Chondrocyte (in vitro differentiated cells): ENCODE measurements around the gene ADCY5. TPM values are rescaled to one million over a fixed set of nuclear protein-coding genes. Genes with fewer than 3 reads are reported as not detected.

ENCODE experiments used
- DNase-seq: peaks from one replicate; pipeline ENCODE4 v3.0.0; 2021; ENCODE audit warnings: mixed read lengths, low spot score
- H3K27ac Mint-ChIP-seq: one replicate; pipeline ENCODE4 v1.8.0; 2021; ENCODE audit warnings: mild to moderate bottlenecking, moderate library complexity, mixed read lengths; ENCODE audit not compliant: unreplicated experiment
- H3K27me3 Mint-ChIP-seq: 2 replicates; pipeline ENCODE4 v1.8.0; 2021; ENCODE audit warnings: low read depth, mixed read lengths
- H3K36me3 Mint-ChIP-seq: 2 replicates; pipeline ENCODE4 v1.8.0; 2021; ENCODE audit warnings: low read depth, mixed read lengths
- H3K4me1 Mint-ChIP-seq: 2 replicates; pipeline ENCODE4 v1.8.0; 2021; ENCODE audit warnings: low read depth, mild to moderate bottlenecking, mixed read lengths
- H3K4me3 Mint-ChIP-seq: one replicate; pipeline ENCODE4 v1.8.0; 2021; ENCODE audit warnings: mild to moderate bottlenecking, moderate library complexity, mixed read lengths; ENCODE audit not compliant: unreplicated experiment
- H3K9me3 Mint-ChIP-seq: 2 replicates; pipeline ENCODE4 v1.8.0; 2021; ENCODE audit warnings: low read depth, mixed read lengths
- total RNA-seq: library from RNA; stranded (reverse); gene quantifications from 3 replicates; pipeline ENCODE4 v1.2.1, GENCODE V29; 2021
- TF ChIP-seq, protein P1 (sequence below): fragments of 200-600 bp; sonication (generic); IDR thresholded peaks from 2 replicates; pipeline ENCODE4 v1.5.0; 2021; ENCODE audit warnings: antibody characterized with exemption, mild to moderate bottlenecking, moderate library complexity

The ADCY5 gene
- total RNA-seq, 1 donor from 2014 or later = 8.0 TPM

DNA sequence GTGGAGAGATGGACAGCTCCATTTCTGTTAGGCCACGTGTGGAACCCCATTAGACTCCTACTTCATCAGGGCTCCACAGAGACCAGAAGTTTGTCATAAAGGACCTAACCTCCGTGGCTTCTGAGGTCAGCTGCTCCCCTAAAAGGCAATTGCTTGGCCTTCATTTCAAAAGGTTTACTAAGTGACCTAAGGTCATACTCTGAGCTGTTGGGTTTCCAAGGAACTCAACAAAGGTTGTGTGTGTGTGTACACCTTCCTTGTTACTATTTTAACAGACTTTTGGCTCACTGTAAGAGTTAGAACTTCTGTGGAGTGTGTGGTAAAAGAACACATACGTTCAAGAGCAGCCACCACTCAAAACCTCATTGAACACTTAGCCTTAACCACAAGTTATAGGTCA, 173.2 kb downstream of the ADCY5 start:
- Mint-ChIP-seq H3K27me3 (no peaks in the 10 kb centered on the region), H3K36me3 (peaks cover 6% of the 10 kb centered on the region), H3K4me3 (no peak overlapping the region), H3K27ac (no peak overlapping the region), H3K9me3 (no peaks in the 10 kb centered on the region), H3K4me1 (peaks cover 12% of the 10 kb centered on the region)
- DNase-seq = no peak
- TF ChIP-seq, protein P1, sequence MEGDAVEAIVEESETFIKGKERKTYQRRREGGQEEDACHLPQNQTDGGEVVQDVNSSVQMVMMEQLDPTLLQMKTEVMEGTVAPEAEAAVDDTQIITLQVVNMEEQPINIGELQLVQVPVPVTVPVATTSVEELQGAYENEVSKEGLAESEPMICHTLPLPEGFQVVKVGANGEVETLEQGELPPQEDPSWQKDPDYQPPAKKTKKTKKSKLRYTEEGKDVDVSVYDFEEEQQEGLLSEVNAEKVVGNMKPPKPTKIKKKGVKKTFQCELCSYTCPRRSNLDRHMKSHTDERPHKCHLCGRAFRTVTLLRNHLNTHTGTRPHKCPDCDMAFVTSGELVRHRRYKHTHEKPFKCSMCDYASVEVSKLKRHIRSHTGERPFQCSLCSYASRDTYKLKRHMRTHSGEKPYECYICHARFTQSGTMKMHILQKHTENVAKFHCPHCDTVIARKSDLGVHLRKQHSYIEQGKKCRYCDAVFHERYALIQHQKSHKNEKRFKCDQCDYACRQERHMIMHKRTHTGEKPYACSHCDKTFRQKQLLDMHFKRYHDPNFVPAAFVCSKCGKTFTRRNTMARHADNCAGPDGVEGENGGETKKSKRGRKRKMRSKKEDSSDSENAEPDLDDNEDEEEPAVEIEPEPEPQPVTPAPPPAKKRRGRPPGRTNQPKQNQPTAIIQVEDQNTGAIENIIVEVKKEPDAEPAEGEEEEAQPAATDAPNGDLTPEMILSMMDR = no peak

DNA sequence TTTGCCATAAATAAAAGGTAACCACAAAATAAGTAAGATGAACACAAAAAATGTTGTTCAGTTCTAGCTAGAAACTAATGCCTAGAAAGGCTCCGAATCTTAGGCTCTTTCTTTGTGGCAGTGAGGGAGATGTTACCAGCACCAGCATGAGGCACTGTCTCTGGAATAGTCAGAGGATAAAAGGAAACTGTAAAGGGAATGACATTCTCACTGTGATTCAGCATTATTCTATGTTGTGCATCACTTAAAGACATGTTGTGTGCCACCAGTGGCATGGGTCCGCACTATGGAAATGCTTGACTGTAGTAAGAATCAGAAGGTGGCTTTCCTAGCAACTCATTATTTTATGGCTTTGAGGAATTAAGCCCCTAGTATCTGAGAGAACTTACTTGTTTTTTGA, 176.3 kb downstream of the ADCY5 start:
- Mint-ChIP-seq H3K27ac (peak overlapping the region; percentile 72), H3K9me3 (no peaks in the 10 kb centered on the region), H3K36me3 (peaks cover 5% of the 10 kb centered on the region), H3K4me3 (no peak overlapping the region), H3K4me1 (peaks cover 12% of the 10 kb centered on the region), H3K27me3 (no peaks in the 10 kb centered on the region)
- TF ChIP-seq, protein P1 = no peak
- DNase-seq = no peak

DNA sequence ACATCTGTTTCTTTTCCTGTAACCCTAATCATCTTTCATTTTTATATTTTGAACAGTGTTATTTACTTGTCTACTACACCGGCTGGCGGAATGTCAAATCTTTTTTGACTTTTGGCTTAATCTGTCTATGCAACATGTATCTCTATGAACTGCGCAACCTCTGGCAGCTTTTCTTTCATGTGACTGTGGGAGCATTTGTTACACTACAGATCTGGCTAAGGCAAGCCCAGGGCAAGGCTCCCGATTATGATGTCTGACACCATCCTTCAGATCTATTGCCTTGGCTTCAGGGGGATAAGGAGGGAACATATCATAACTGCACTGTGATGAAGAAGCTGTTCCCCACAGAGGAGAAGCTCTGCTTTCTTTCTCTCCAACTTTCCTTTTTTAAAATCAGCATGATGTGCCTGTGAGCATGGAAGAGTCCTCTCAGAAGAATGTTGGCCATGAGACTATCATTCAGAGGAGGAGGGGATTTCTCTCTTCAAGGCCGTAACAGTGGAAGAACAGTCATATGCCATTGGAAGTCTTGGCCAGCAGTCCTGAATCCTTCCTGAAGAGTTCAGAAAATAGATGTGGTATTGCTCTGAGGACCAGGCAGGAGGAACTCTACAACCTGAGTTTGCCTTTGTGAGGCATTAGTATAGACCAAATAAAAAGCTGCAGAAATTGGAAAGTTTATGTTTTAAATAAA, 177.3 kb downstream of the ADCY5 start:
- TF ChIP-seq, protein P1 = no peak
- no peak for DNase-seq
- peaks cover 8% of the 10 kb centered on the region for H3K36me3 Mint-ChIP-seq

DNA sequence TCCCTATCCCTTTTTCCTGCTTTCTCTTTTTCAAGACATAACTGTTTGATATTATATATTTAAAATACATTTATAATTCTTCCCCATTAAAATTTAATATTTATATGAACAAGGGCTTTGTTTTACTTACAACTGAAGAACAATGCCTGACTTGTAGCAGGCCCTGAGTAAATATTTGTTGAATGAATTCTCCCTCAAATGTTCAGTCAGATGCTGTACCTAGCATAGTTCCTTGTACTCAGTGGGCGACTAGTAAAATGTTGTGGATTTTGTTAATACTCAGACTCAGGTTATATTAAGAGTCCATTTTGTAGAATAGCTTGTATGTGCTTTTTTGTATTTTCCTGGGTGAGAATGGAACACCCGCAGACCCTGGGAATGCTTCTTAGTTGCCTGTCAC, 178.1 kb downstream of the ADCY5 start:
- Mint-ChIP-seq H3K4me3 (no peak overlapping the region), H3K27me3 (no peaks in the 10 kb centered on the region)

More for the DNA sequence above, 177.3 kb downstream of the ADCY5 start:
- H3K4me3 Mint-ChIP-seq = no peak overlapping the region
- no peak overlapping the region for H3K27ac Mint-ChIP-seq
- H3K9me3 Mint-ChIP-seq = peaks cover 8% of the 10 kb centered on the region
- H3K4me1 Mint-ChIP-seq = peaks cover 12% of the 10 kb centered on the region
- H3K27me3 Mint-ChIP-seq = no peaks in the 10 kb centered on the region

DNA sequence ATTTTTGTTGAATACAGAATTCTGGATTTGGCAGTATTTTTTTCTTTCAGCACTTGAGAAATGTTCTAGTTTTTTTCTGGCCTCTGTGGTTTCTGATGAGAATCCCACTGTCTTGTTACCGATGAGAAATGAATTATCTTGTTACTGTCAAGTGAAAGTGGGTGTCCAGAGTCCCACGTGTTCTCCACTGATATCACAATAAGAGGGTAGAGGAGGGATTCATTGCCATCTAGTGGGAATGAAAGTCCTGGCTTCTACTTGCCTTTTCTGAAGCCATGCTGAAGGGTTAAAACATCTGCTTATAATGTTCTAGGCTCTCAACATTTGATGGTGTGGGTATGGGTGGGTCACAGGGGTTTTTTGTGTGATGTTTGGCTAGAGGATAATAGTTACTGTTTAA, 181.1 kb downstream of the ADCY5 start:
- H3K27ac Mint-ChIP-seq = no peak overlapping the region
- no peak for DNase-seq
- peaks cover 22% of the 10 kb centered on the region for H3K36me3 Mint-ChIP-seq
- no peak overlapping the region for H3K4me3 Mint-ChIP-seq
- H3K9me3 Mint-ChIP-seq = peaks cover 20% of the 10 kb centered on the region
- no peaks in the 10 kb centered on the region for H3K27me3 Mint-ChIP-seq
- peaks cover 3% of the 10 kb centered on the region for H3K4me1 Mint-ChIP-seq
- TF ChIP-seq, protein P1 = peak; percentile 17

More for the DNA sequence above, 178.1 kb downstream of the ADCY5 start:
- peaks cover 15% of the 10 kb centered on the region for H3K36me3 Mint-ChIP-seq
- TF ChIP-seq, protein P1 = no peak
- H3K9me3 Mint-ChIP-seq = peaks cover 15% of the 10 kb centered on the region
- no peak overlapping the region for H3K27ac Mint-ChIP-seq
- peaks cover 12% of the 10 kb centered on the region for H3K4me1 Mint-ChIP-seq
- DNase-seq = no peak
